NCI-H1417 treated with DMSO at 0.1 percent for 48 hours (cell line): Measurements from ENCODE around the gene PXDN.

Experiments
- DNase-seq: peaks from one replicate; lab custom pipeline; 2025; lab: John Stamatoyannopoulos, UW

Gene PXDN

GRCh38 chr2:1650085-1650872 is 94.0 kb downstream of the PXDN start:
- DNase-seq: no peak

- DNase-seq: no peak
Measured at GRCh38 chr2:1649103-1650084, 94.9 kb downstream of the PXDN start.

- DNase-seq: no peak
Measured at GRCh38 chr2:1648241-1649102, 95.8 kb downstream of the PXDN start.

- DNase-seq: no peak
Measured at GRCh38 chr2:1647417-1648240, 96.7 kb downstream of the PXDN start.

- no peak for DNase-seq
Measured at GRCh38 chr2:1645761-1646476, 98.4 kb downstream of the PXDN start.

- DNase-seq: no peak
Measured at GRCh38 chr2:1644427-1644826, 99.9 kb downstream of the PXDN start.

GRCh38 chr2:1642993-1643619 is 101.2 kb downstream of the PXDN start:
- DNase-seq: no peak

GRCh38 chr2:1642066-1642861 is 102.1 kb downstream of the PXDN start:
- DNase-seq: no peak

- DNase-seq: no peak
Measured at GRCh38 chr2:1641523-1641922, 102.8 kb downstream of the PXDN start.

GRCh38 chr2:1640301-1641135 is 103.8 kb downstream of the PXDN start:
- DNase-seq: no peak

- no peak for DNase-seq
Measured at GRCh38 chr2:1639086-1639858, 105.0 kb downstream of the PXDN start.

- DNase-seq: no peak
Measured at GRCh38 chr2:1638281-1638860, 105.9 kb downstream of the PXDN start.

GRCh38 chr2:1636791-1637415 is 107.4 kb downstream of the PXDN start:
- DNase-seq: no peak

GRCh38 chr2:1635823-1636222 is 108.5 kb downstream of the PXDN start:
- DNase-seq: no peak

GRCh38 chr2:1634681-1635341 is 109.5 kb downstream of the PXDN start:
- DNase-seq: no peak
